Esophagus squamous epithelium (tissue), 5 donors: ENCODE measurements around the gene UBE2I. TPM values are rescaled to one million over a fixed set of nuclear protein-coding genes. Genes with fewer than 3 reads are reported as not detected.

Source experiments
- DNase-seq: peaks from one replicate; lab custom pipeline; 2025; lab: John Stamatoyannopoulos, UW
- H3K27ac ChIP-seq, 4 donors: fragments of 200-600 bp; sonication (generic); one replicate each; pipeline ENCODE4 v1.5.1; 2016 to 2019; ENCODE audit warnings: mild to moderate bottlenecking in 1 of 4
- H3K27me3 ChIP-seq, 4 donors: fragments of 200-600 bp; sonication (generic); 1 replicate in 3 of 4; 2 replicates in 1 of 4; pipeline versions ENCODE4 v1.5.1 to v1.6.0; 2017 to 2021; ENCODE audit warnings: antibody characterized with exemption in 1 of 4
- H3K36me3 ChIP-seq, 3 donors: fragments of 200-600 bp; sonication (generic); one replicate each; pipeline ENCODE4 v1.5.1; 2016 to 2019
- H3K4me1 ChIP-seq, 3 donors: fragments of 200-600 bp; sonication (generic); one replicate each; pipeline ENCODE4 v1.5.1; 2017 to 2019
- H3K4me3 ChIP-seq, 4 donors: fragments of 200-600 bp; sonication (generic); 1 replicate in 3 of 4; 2 replicates in 1 of 4; pipeline ENCODE4 v1.5.1; 2016 to 2019; ENCODE audit warnings: mild to moderate bottlenecking in 2 of 4, moderate library complexity in 1 of 4
- H3K9me3 ChIP-seq, 3 donors: fragments of 200-600 bp; sonication (generic); one replicate each; pipeline ENCODE4 v1.5.1; 2016 to 2019
- CTCF ChIP-seq, 6 experiments: fragments of 450-650 bp in 4 of 6; fragments of 200-600 bp in 2 of 6; sonication (generic) in 2 of 6; IDR thresholded peaks; one replicate each; pipeline ENCODE4 v1.5.1; 2016 to 2019; ENCODE audit warnings: antibody characterized with exemption in 6 of 6, mild to moderate bottlenecking in 4 of 6, moderate library complexity in 4 of 6
- POLR2A ChIP-seq, 4 donors: fragments of 450-650 bp; IDR thresholded peaks; one replicate each; pipeline ENCODE4 v1.6.1; 2017; ENCODE audit warnings: antibody characterized with exemption in 4 of 4, mild to moderate bottlenecking in 4 of 4, moderate library complexity in 3 of 4
- WGBS, 2 donors: methylation state at CpG; one replicate each; pipeline ENCODE4 v1.1.5; 2018; 5-methylcytosine and 5-hydroxymethylcytosine counted together
- intact Hi-C: fragments of 100-400 bp; cut with DNase I; formaldehyde crosslinking; loops from one replicate; pipeline ENCODE4 v1.15.0; 2022
- total RNA-seq, 4 donors: library from RNA; depleted of rRNA; stranded (reverse); fragments of >200 nt; gene quantifications; one replicate each; pipeline ENCODE4 v1.1.0, GENCODE V29; 2016
- donor health status: DM: yes; HTN: yes; CAD: no.

UBE2I gene
- total RNA-seq, 4 donors from 2014 or later: 31.8 to 88.1 (median 76.3) TPM

- H3K36me3 ChIP-seq: no peaks in the 10 kb centered on the region
- WGBS, 2 donors: 52 to 60% methylated on average over 1 to 4 of the region's 29 CpGs
- no peaks in the 10 kb centered on the region for H3K9me3 ChIP-seq
- H3K27me3 ChIP-seq: peaks cover 0 to 92% (median 0%) of the 10 kb centered on the region in 4 donors
- H3K4me3 ChIP-seq: no peak overlapping the region
- intact Hi-C loops: no loop called here
- H3K27ac ChIP-seq: no peak overlapping the region
- DNase-seq: no peak
- TF ChIP-seq POLR2A (IDR thresholded peaks at IDR 0.05): no peak
- TF ChIP-seq CTCF (IDR thresholded peaks at IDR 0.05): no peak
- H3K4me1 ChIP-seq: no peaks in the 10 kb centered on the region
Observed at GRCh38 chr16:1279945-1280589, 29.4 kb upstream of the UBE2I start.

GRCh38 chr16:1280783-1281182 lies 28.7 kb upstream of the UBE2I start:
- intact Hi-C loops: no loop called here
- H3K27me3 ChIP-seq: peaks cover 0 to 92% (median 0%) of the 10 kb centered on the region in 4 donors
- no peak for DNase-seq
- TF ChIP-seq POLR2A (IDR thresholded peaks at IDR 0.05): no peak
- no peak for TF ChIP-seq CTCF (IDR thresholded peaks at IDR 0.05)
- no peaks in the 10 kb centered on the region for H3K9me3 ChIP-seq
- H3K27ac ChIP-seq: no peak overlapping the region
- WGBS, 2 donors: 59 to 69% methylated on average over 5 to 8 of the region's 8 CpGs
- no peak overlapping the region for H3K4me3 ChIP-seq
- H3K4me1 ChIP-seq: no peaks in the 10 kb centered on the region
- H3K36me3 ChIP-seq: no peaks in the 10 kb centered on the region

- peaks cover 0 to 92% (median 0%) of the 10 kb centered on the region in 4 donors for H3K27me3 ChIP-seq
- no peaks in the 10 kb centered on the region for H3K36me3 ChIP-seq
- H3K4me1 ChIP-seq: no peaks in the 10 kb centered on the region
- TF ChIP-seq CTCF (IDR thresholded peaks at IDR 0.05) (no peak), POLR2A (IDR thresholded peaks at IDR 0.05) (no peak)
- no peak overlapping the region for H3K4me3 ChIP-seq
- intact Hi-C loops: no loop called here
- no peak for DNase-seq
- H3K27ac ChIP-seq: no peak overlapping the region
- WGBS, 2 donors: 71 to 75% methylated on average over 10 to 14 of the region's 16 CpGs
- H3K9me3 ChIP-seq: no peaks in the 10 kb centered on the region
Observed at GRCh38 chr16:1281517-1281916, 27.9 kb upstream of the UBE2I start.

GRCh38 chr16:1282324-1282973 lies 27.0 kb upstream of the UBE2I start:
- Histone ChIP-seq H3K4me3 (no peak overlapping the region), H3K27me3 (peaks cover 0 to 92% (median 0%) of the 10 kb centered on the region in 4 donors), H3K36me3 (no peaks in the 10 kb centered on the region), H3K9me3 (no peaks in the 10 kb centered on the region), H3K4me1 (no peaks in the 10 kb centered on the region), H3K27ac (no peak overlapping the region)
- TF ChIP-seq CTCF (IDR thresholded peaks at IDR 0.05) (no peak), POLR2A (IDR thresholded peaks at IDR 0.05) (no peak)
- WGBS, 2 donors: 54 to 67% methylated on average over 5 to 14 of the region's 17 CpGs
- intact Hi-C loops: no loop called here
- DNase-seq: no peak

- intact Hi-C loops: no loop called here
- no peak for TF ChIP-seq CTCF (IDR thresholded peaks at IDR 0.05)
- no peak for TF ChIP-seq POLR2A (IDR thresholded peaks at IDR 0.05)
- H3K4me1 ChIP-seq: no peaks in the 10 kb centered on the region
- H3K27me3 ChIP-seq: peaks cover 0 to 92% (median 0%) of the 10 kb centered on the region in 4 donors
- H3K4me3 ChIP-seq: no peak overlapping the region
- WGBS, 2 donors: 46 to 58% methylated on average over 7 to 9 of the region's 17 CpGs
- H3K36me3 ChIP-seq: no peaks in the 10 kb centered on the region
- H3K27ac ChIP-seq: no peak overlapping the region
- DNase-seq: no peak
- no peaks in the 10 kb centered on the region for H3K9me3 ChIP-seq
Observed at GRCh38 chr16:1283296-1283695, 26.1 kb upstream of the UBE2I start.
